ENCODE data around the gene SLC35A5.

The SLC35A5 gene

GRCh38 chr3:112623213-112623612 is 61.4 kb downstream of the SLC35A5 start:
- DNase-seq (ENCODE audit: low spot score): no peak
- Mint-ChIP-seq H3K36me3 (ENCODE audit: low read depth) (no peaks in the 10 kb centered on the region), H3K27ac (no peak overlapping the region), H3K4me1 (ENCODE audit: low read depth) (no peaks in the 10 kb centered on the region), H3K9me3 (no peaks in the 10 kb centered on the region), H3K27me3 (ENCODE audit: low read depth) (peaks cover 21% of the 10 kb centered on the region), H3K4me3 (no peak overlapping the region)

GRCh38 chr3:112623717-112624116 is 61.9 kb downstream of the SLC35A5 start:
- H3K36me3 Mint-ChIP-seq (ENCODE audit: low read depth): no peaks in the 10 kb centered on the region
- no peaks in the 10 kb centered on the region for H3K4me1 Mint-ChIP-seq (ENCODE audit: low read depth)
- H3K27ac Mint-ChIP-seq: no peak overlapping the region
- H3K4me3 Mint-ChIP-seq: no peak overlapping the region
- no peak for DNase-seq (ENCODE audit: low spot score)
- peaks cover 21% of the 10 kb centered on the region for H3K27me3 Mint-ChIP-seq (ENCODE audit: low read depth)
- no peaks in the 10 kb centered on the region for H3K9me3 Mint-ChIP-seq

GRCh38 chr3:112627419-112627818 is 65.6 kb downstream of the SLC35A5 start:
- no peaks in the 10 kb centered on the region for H3K36me3 Mint-ChIP-seq (ENCODE audit: low read depth)
- no peak overlapping the region for H3K4me3 Mint-ChIP-seq
- no peak overlapping the region for H3K27ac Mint-ChIP-seq
- peaks cover 23% of the 10 kb centered on the region for H3K27me3 Mint-ChIP-seq (ENCODE audit: low read depth)
- no peaks in the 10 kb centered on the region for H3K9me3 Mint-ChIP-seq
- no peaks in the 10 kb centered on the region for H3K4me1 Mint-ChIP-seq (ENCODE audit: low read depth)
- DNase-seq (ENCODE audit: low spot score): no peak

GRCh38 chr3:112627919-112628466 is 66.1 kb downstream of the SLC35A5 start:
- peaks cover 22% of the 10 kb centered on the region for H3K27me3 Mint-ChIP-seq (ENCODE audit: low read depth)
- no peaks in the 10 kb centered on the region for H3K9me3 Mint-ChIP-seq
- DNase-seq (ENCODE audit: low spot score): no peak
- no peak overlapping the region for H3K4me3 Mint-ChIP-seq
- H3K4me1 Mint-ChIP-seq (ENCODE audit: low read depth): no peaks in the 10 kb centered on the region
- H3K27ac Mint-ChIP-seq: no peak overlapping the region
- no peaks in the 10 kb centered on the region for H3K36me3 Mint-ChIP-seq (ENCODE audit: low read depth)

GRCh38 chr3:112629425-112629824 is 67.6 kb downstream of the SLC35A5 start:
- no peaks in the 10 kb centered on the region for H3K36me3 Mint-ChIP-seq (ENCODE audit: low read depth)
- no peak for DNase-seq (ENCODE audit: low spot score)
- no peaks in the 10 kb centered on the region for H3K9me3 Mint-ChIP-seq
- peaks cover 15% of the 10 kb centered on the region for H3K27me3 Mint-ChIP-seq (ENCODE audit: low read depth)
- H3K4me3 Mint-ChIP-seq: no peak overlapping the region
- H3K27ac Mint-ChIP-seq: no peak overlapping the region
- no peaks in the 10 kb centered on the region for H3K4me1 Mint-ChIP-seq (ENCODE audit: low read depth)

GRCh38 chr3:112631257-112631656 is 69.4 kb downstream of the SLC35A5 start:
- peaks cover 9% of the 10 kb centered on the region for H3K27me3 Mint-ChIP-seq (ENCODE audit: low read depth)
- no peak overlapping the region for H3K4me3 Mint-ChIP-seq
- no peaks in the 10 kb centered on the region for H3K36me3 Mint-ChIP-seq (ENCODE audit: low read depth)
- no peak overlapping the region for H3K27ac Mint-ChIP-seq
- H3K9me3 Mint-ChIP-seq: no peaks in the 10 kb centered on the region
- no peak for DNase-seq (ENCODE audit: low spot score)
- peaks cover 10% of the 10 kb centered on the region for H3K4me1 Mint-ChIP-seq (ENCODE audit: low read depth)

- H3K4me1 Mint-ChIP-seq (ENCODE audit: low read depth): peaks cover 10% of the 10 kb centered on the region
- H3K4me3 Mint-ChIP-seq: no peak overlapping the region
- DNase-seq (ENCODE audit: low spot score): no peak
- peaks cover 5% of the 10 kb centered on the region for H3K27me3 Mint-ChIP-seq (ENCODE audit: low read depth)
- H3K9me3 Mint-ChIP-seq: no peaks in the 10 kb centered on the region
- H3K36me3 Mint-ChIP-seq (ENCODE audit: low read depth): no peaks in the 10 kb centered on the region
- H3K27ac Mint-ChIP-seq: no peak overlapping the region
Measured at GRCh38 chr3:112632596-112632995, 70.8 kb downstream of the SLC35A5 start.

GRCh38 chr3:112633191-112633590 is 71.3 kb downstream of the SLC35A5 start:
- Mint-ChIP-seq H3K4me3 (no peak overlapping the region), H3K27ac (no peak overlapping the region), H3K27me3 (ENCODE audit: low read depth) (peaks cover 5% of the 10 kb centered on the region), H3K36me3 (ENCODE audit: low read depth) (no peaks in the 10 kb centered on the region), H3K9me3 (no peaks in the 10 kb centered on the region), H3K4me1 (ENCODE audit: low read depth) (peaks cover 10% of the 10 kb centered on the region)
- DNase-seq (ENCODE audit: low spot score): no peak

- no peak for DNase-seq (ENCODE audit: low spot score)
- Mint-ChIP-seq H3K27me3 (ENCODE audit: low read depth) (peaks cover 5% of the 10 kb centered on the region), H3K4me1 (ENCODE audit: low read depth) (peaks cover 10% of the 10 kb centered on the region), H3K36me3 (ENCODE audit: low read depth) (no peaks in the 10 kb centered on the region), H3K27ac (no peak overlapping the region), H3K4me3 (no peak overlapping the region), H3K9me3 (no peaks in the 10 kb centered on the region)
Measured at GRCh38 chr3:112633757-112634156, 71.9 kb downstream of the SLC35A5 start.

GRCh38 chr3:112634786-112635541 is 73.1 kb downstream of the SLC35A5 start:
- H3K27me3 Mint-ChIP-seq (ENCODE audit: low read depth): peaks cover 5% of the 10 kb centered on the region
- no peak overlapping the region for H3K4me3 Mint-ChIP-seq
- H3K27ac Mint-ChIP-seq: no peak overlapping the region
- no peak for DNase-seq (ENCODE audit: low spot score)
- H3K4me1 Mint-ChIP-seq (ENCODE audit: low read depth): peaks cover 10% of the 10 kb centered on the region
- H3K36me3 Mint-ChIP-seq (ENCODE audit: low read depth): no peaks in the 10 kb centered on the region
- H3K9me3 Mint-ChIP-seq: no peaks in the 10 kb centered on the region

Data from T-helper 2 cell treated with Interferon-gamma antibody and Interleukin-4, amounts not matched to agents 5 μg/mL and 100 μg/mL, for 36 hours (primary cell).